Stimulated activated CD8-positive, alpha-beta memory T cell treated with anti-CD3 and anti-CD28 coated beads, Interleukin-7, amount 100 ng/mL, for 24 hours (primary cell): ENCODE data around the gene TSHZ2.

Source experiments
- DNase-seq: peaks from one replicate; pipeline ENCODE4 v3.0.0-alpha.2; 2020; ENCODE audit warnings: low read depth

The TSHZ2 gene

GRCh38 chr20:53068241-53068640 is 96.1 kb downstream of the TSHZ2 start:
- no peak for DNase-seq

- no peak for DNase-seq
Measured at GRCh38 chr20:53069132-53069531, 97.0 kb downstream of the TSHZ2 start.

GRCh38 chr20:53070224-53070623 is 98.1 kb downstream of the TSHZ2 start:
- no peak for DNase-seq

- DNase-seq: no peak
Measured at GRCh38 chr20:53070706-53071392, 98.7 kb downstream of the TSHZ2 start.

GRCh38 chr20:53071833-53072232 is 99.7 kb downstream of the TSHZ2 start:
- no peak for DNase-seq

- DNase-seq: no peak
Measured at GRCh38 chr20:53072923-53073579, 100.9 kb downstream of the TSHZ2 start.

- DNase-seq: no peak
Measured at GRCh38 chr20:53073636-53074415, 101.7 kb downstream of the TSHZ2 start.

- DNase-seq: no peak
Measured at GRCh38 chr20:53074811-53075314, 102.7 kb downstream of the TSHZ2 start.

- DNase-seq: no peak
Measured at GRCh38 chr20:53076668-53077067, 104.5 kb downstream of the TSHZ2 start.

- no peak for DNase-seq
Measured at GRCh38 chr20:53077373-53078205, 105.4 kb downstream of the TSHZ2 start.

- no peak for DNase-seq
Measured at GRCh38 chr20:53078761-53079160, 106.6 kb downstream of the TSHZ2 start.

- no peak for DNase-seq
Measured at GRCh38 chr20:53079261-53079691, 107.1 kb downstream of the TSHZ2 start.

- no peak for DNase-seq
Measured at GRCh38 chr20:53079828-53080686, 107.9 kb downstream of the TSHZ2 start.

- no peak for DNase-seq
Measured at GRCh38 chr20:53080687-53080962, 108.5 kb downstream of the TSHZ2 start.

- DNase-seq: no peak
Measured at GRCh38 chr20:53080969-53081871, 109.1 kb downstream of the TSHZ2 start.

- DNase-seq: no peak
Measured at GRCh38 chr20:53081916-53082863, 110.0 kb downstream of the TSHZ2 start.

GRCh38 chr20:53083411-53083810 is 111.3 kb downstream of the TSHZ2 start:
- DNase-seq: no peak

- no peak for DNase-seq
Measured at GRCh38 chr20:53084408-53084997, 112.3 kb downstream of the TSHZ2 start.

- DNase-seq: no peak
Measured at GRCh38 chr20:53085720-53086119, 113.6 kb downstream of the TSHZ2 start.
